ENCODE measurements around the gene TCF3. TPM values are rescaled to one million over a fixed set of nuclear protein-coding genes. Genes with fewer than 3 reads are reported as not detected.

The TCF3 gene
- total and polyA plus RNA-seq, 10 of the 15 experiments (the other 5 are each of a cell fraction or from before 2014, with no cell fraction given): 6.7 to 282 (median 70.7) TPM

- peak; percentile 91 for TF ChIP-seq PKNOX1 (IDR thresholded peaks at IDR 0.05)
- TF ChIP-seq MAX (IDR thresholded peaks at IDR 0.05; ENCODE audit: low read depth, low read length): peak; percentile 90
- TF ChIP-seq RELB (IDR thresholded peaks at IDR 0.05; ENCODE audit: low read depth): peak; percentile 63; the same call in 1 of the 2 replicates
- peak; percentile 64; the same call in 1 of the 2 replicates for TF ChIP-seq E2F4 (IDR thresholded peaks at IDR 0.05; ENCODE audit: low read depth, low read length)
- no peak for TF ChIP-seq CBX5 (IDR thresholded peaks at IDR 0.05; ENCODE audit: low read depth)
- TF ChIP-seq CUX1 (IDR thresholded peaks at IDR 0.05; ENCODE audit: insufficient replicate concordance, low read depth, low read length): no peak
- no peak for TF ChIP-seq MYC (IDR thresholded peaks at IDR 0.05; ENCODE audit: insufficient read depth, insufficient read length, insufficient replicate concordance, low read length, severe bottlenecking)
- TF ChIP-seq WRNIP1 (IDR thresholded peaks at IDR 0.05; ENCODE audit: borderline replicate concordance, low read depth, low read length): peak; percentile 94
- peak; percentile 49; the same call in 1 of the 2 replicates for TF ChIP-seq RUNX3 (IDR thresholded peaks at IDR 0.05; ENCODE audit: low read length)
- TF ChIP-seq SKIL (IDR thresholded peaks at IDR 0.05; ENCODE audit: low read depth, poor library complexity, severe bottlenecking): no peak
- TF ChIP-seq MYB (IDR thresholded peaks at IDR 0.05; ENCODE audit: borderline replicate concordance, low read depth, low read length): no peak
- TF ChIP-seq BCL3 (IDR thresholded peaks at IDR 0.05; ENCODE audit: borderline replicate concordance, insufficient read depth, low read depth, low read length, poor library complexity, severe bottlenecking): no peak
- no peak for TF ChIP-seq HDAC2 (IDR thresholded peaks at IDR 0.05)
- no peak for TF ChIP-seq RFX5 (IDR thresholded peaks at IDR 0.05; ENCODE audit: low read depth, low read length)
Measured at GRCh38 chr19:1605236-1606137, 46.9 kb downstream of the TCF3 start, which contains the start of gene UQCR11 (continued).

Data from GM12878 (cell line).